Transverse colon (tissue), 3 donors: ENCODE measurements around the gene SHPK.

ENCODE experiments used
- EP300 ChIP-seq: sonication (generic); formaldehyde crosslinking; IDR thresholded peaks from one replicate; pipeline ENCODE4 v1.6.1; 2017; ENCODE audit warnings: antibody characterized with exemption, low read depth
- POLR2A ChIP-seq: fragments of 450-650 bp; IDR thresholded peaks from one replicate; pipeline ENCODE4 v1.6.1; 2016; ENCODE audit warnings: antibody characterized with exemption, mild to moderate bottlenecking, moderate library complexity
- POLR2AphosphoS5 ChIP-seq, 3 donors: sonication (generic); formaldehyde crosslinking; IDR thresholded peaks; one replicate each; pipeline ENCODE4 v1.6.1; 2016; ENCODE audit warnings: antibody characterized with exemption in 3 of 3

DNA sequence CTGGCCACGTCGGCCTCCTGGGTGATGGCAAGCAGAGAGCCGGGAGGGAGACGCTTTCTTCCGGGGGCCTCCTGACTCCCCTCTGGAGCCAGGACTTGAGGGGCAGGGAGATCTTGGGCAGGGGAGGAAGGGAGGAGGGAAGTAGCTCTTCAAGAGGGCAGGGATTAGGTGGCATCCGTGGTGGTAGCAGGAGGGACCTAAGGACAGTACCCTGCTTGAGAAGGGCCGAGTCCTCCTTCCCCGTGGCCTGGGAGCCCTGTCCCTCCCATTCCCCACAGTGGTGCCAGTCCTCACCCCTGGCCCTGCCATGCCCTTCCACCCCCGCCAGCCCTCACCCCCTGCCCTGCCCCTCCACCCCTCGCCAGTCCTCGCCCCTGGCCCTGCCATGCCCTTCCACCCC is 19.7 kb upstream of the SHPK start:
- TF ChIP-seq POLR2AphosphoS5 (IDR thresholded peaks at IDR 0.05) (no peak), POLR2A (no peak), EP300 (no peak)
